ENCODE data around the gene MYH11.
A peak's percentile ranks its signal among the peaks of the same experiment; 100 is the strongest.

MYH11 gene

DNA sequence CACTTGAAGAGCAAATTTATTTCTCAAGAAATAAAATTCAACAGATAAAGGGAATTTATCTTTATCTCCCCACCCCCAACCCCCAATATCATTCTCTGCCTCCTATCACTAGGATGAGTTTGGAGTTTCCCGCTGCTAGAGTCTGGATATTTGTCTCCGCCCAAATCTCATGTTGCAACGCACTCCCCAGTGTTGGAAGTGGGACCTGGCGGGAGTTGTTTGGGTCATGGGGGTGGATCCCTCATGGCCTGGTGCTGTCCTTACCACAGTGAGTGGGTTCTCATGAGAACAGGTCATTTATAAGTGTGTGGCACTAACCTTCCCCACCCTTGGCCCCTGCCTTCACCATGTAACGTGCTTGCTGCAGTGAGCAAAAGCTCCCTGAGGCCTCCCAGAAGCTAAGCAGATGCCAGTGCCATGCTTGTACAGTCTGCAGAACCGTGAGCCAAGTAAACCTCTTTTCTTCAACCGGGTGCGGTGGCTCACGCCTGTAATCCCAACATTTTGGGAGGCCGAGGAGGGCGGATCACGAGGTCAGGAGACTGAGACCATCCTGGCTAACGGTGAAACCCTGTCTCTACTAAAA, 25.1 kb upstream of the MYH11 start:
- no peak for TF ChIP-seq MYC (IDR thresholded peaks at IDR 0.05; ENCODE audit: low read depth, low read length)
- TF ChIP-seq POLR2A (IDR thresholded peaks at IDR 0.05; ENCODE audit: extremely low read depth, insufficient read length): no peak
- TF ChIP-seq, protein P1, sequence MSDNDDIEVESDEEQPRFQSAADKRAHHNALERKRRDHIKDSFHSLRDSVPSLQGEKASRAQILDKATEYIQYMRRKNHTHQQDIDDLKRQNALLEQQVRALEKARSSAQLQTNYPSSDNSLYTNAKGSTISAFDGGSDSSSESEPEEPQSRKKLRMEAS (IDR thresholded peaks at IDR 0.05; ENCODE audit: low read depth, low read length): no peak
- TF ChIP-seq CTCF (IDR thresholded peaks at IDR 0.05; ENCODE audit: low read depth, low read length): no peak

GRCh38 chr16:15880434-15881308, 23.8 kb upstream of the MYH11 start:
- DNase-seq (ENCODE audit: low read depth): no peak
- no peak overlapping the region for H3K4me3 ChIP-seq (ENCODE audit: low read depth, low read length)
- TF ChIP-seq MYC (IDR thresholded peaks at IDR 0.05; ENCODE audit: low read depth, low read length): no peak
- TF ChIP-seq POLR2A (IDR thresholded peaks at IDR 0.05; ENCODE audit: extremely low read depth, insufficient read length): no peak
- TF ChIP-seq, protein P1 (IDR thresholded peaks at IDR 0.05; ENCODE audit: low read depth, low read length): no peak
- no peak for TF ChIP-seq CTCF (IDR thresholded peaks at IDR 0.05; ENCODE audit: low read depth, low read length)

More for the DNA sequence above, 25.1 kb upstream of the MYH11 start:
- no peak overlapping the region for H3K4me3 ChIP-seq (ENCODE audit: low read depth, low read length)
- DNase-seq (ENCODE audit: low read depth): no peak

GRCh38 chr16:15879255-15879811, 22.5 kb upstream of the MYH11 start:
- H3K4me3 ChIP-seq (ENCODE audit: low read depth, low read length): no peak overlapping the region
- DNase-seq (ENCODE audit: low read depth): peak; percentile 25
- TF ChIP-seq, protein P1 (IDR thresholded peaks at IDR 0.05; ENCODE audit: low read depth, low read length): no peak
- no peak for TF ChIP-seq CTCF (IDR thresholded peaks at IDR 0.05; ENCODE audit: low read depth, low read length)
- no peak for TF ChIP-seq MYC (IDR thresholded peaks at IDR 0.05; ENCODE audit: low read depth, low read length)
- TF ChIP-seq POLR2A (IDR thresholded peaks at IDR 0.05; ENCODE audit: extremely low read depth, insufficient read length): no peak

DNA sequence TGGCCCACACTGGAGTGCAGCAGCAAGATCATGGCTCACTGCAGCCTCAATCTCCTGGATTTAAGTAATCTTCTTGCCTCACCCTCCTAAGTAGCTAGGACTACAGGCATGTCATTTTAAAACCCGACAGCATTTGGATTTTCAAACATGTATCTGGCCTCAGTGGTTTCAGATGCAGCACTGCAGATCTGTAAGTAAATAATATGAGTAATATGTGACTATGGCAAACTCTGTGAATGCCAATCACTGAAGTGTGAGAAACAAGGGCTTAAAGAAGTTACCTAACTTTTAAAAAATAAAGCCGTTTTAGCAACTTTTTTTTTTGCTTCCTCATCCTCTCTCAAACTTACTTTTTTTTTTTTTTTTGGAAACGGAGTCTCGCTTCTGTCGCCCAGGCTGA, 19.7 kb upstream of the MYH11 start:
- DNase-seq (ENCODE audit: low read depth): no peak
- no peak for TF ChIP-seq CTCF (IDR thresholded peaks at IDR 0.05; ENCODE audit: low read depth, low read length)
- TF ChIP-seq MYC (IDR thresholded peaks at IDR 0.05; ENCODE audit: low read depth, low read length): no peak
- TF ChIP-seq, protein P1 (IDR thresholded peaks at IDR 0.05; ENCODE audit: low read depth, low read length): no peak
- no peak for TF ChIP-seq POLR2A (IDR thresholded peaks at IDR 0.05; ENCODE audit: extremely low read depth, insufficient read length)
- no peak overlapping the region for H3K4me3 ChIP-seq (ENCODE audit: low read depth, low read length)

- H3K4me3 ChIP-seq (ENCODE audit: low read depth, low read length): no peak overlapping the region
- TF ChIP-seq, protein P1 (IDR thresholded peaks at IDR 0.05; ENCODE audit: low read depth, low read length): no peak
- peak; percentile 60 for TF ChIP-seq CTCF (IDR thresholded peaks at IDR 0.05; ENCODE audit: low read depth, low read length)
- DNase-seq (ENCODE audit: low read depth): peak; percentile 24
These were observed 18.0 kb upstream of the MYH11 start for GRCh38 chr16:15874745-15875314.
